ENCODE measurements around the gene ADSS1.

ADSS1 gene

DNA sequence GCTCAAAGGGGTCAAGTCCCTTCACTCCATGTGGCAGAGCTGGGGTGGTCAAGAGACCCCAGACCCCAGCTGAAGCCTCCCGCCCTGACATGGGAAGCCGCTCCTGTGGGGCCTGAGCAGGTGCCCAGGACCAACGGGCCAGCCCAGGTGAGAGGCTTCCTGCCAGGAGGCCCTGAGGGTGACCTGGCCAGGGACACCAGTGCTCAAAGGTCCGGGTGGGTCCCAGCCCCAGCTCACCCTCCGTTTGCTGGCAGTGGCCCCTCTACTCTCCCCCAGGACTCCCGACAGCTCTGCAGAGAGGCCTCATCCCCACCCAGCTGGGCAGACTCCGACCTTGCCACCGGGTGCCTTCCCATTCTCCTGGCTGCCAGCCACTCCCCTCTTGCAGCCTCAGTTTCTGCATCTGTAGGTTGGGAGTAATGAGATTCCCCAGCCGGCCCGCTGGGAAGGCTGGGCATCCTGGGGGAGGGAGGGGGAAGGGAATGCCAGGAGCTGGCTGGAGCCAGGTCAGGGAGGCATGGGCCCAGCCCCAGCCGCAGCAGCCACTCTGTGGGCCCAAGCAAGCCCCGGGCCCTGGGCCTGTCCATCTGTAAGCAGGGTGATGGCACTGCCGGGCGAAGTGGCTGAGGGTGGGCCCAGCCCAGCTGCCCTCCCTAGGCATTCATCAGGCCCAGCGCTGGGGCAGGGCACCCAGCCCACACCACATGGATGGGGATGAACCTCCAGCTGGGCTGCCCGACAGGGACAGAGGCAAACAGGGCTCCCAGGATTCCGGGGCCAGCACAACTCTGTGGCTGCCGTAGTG lies 44.9 kb upstream of the ADSS1 start:
- TF ChIP-seq, protein P1, sequence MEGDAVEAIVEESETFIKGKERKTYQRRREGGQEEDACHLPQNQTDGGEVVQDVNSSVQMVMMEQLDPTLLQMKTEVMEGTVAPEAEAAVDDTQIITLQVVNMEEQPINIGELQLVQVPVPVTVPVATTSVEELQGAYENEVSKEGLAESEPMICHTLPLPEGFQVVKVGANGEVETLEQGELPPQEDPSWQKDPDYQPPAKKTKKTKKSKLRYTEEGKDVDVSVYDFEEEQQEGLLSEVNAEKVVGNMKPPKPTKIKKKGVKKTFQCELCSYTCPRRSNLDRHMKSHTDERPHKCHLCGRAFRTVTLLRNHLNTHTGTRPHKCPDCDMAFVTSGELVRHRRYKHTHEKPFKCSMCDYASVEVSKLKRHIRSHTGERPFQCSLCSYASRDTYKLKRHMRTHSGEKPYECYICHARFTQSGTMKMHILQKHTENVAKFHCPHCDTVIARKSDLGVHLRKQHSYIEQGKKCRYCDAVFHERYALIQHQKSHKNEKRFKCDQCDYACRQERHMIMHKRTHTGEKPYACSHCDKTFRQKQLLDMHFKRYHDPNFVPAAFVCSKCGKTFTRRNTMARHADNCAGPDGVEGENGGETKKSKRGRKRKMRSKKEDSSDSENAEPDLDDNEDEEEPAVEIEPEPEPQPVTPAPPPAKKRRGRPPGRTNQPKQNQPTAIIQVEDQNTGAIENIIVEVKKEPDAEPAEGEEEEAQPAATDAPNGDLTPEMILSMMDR (IDR thresholded peaks at IDR 0.05; ENCODE audit: low read depth, low read length, poor library complexity, severe bottlenecking) = no peak
- TF ChIP-seq EZH2phosphoT487 (IDR thresholded peaks at IDR 0.05; ENCODE audit: borderline replicate concordance, low read length) = no peak
- Histone ChIP-seq H3K36me3 (ENCODE audit: control insufficient read depth, low read length) (no peaks in the 10 kb centered on the region), H3K9me3 (ENCODE audit: control insufficient read depth, insufficient read depth, low read length) (peaks cover 6% of the 10 kb centered on the region), H3K79me2 (ENCODE audit: control insufficient read depth, low read length) (no peaks in the 10 kb centered on the region), H3K9me2 (replicated peaks; ENCODE audit: control insufficient read depth, low read length) (no peaks in the 10 kb centered on the region), H3K4me3 (ENCODE audit: low read length) (no peak overlapping the region), H3K27ac (ENCODE audit: low read depth, low read length) (no peak overlapping the region), H4K20me1 (ENCODE audit: control insufficient read depth, insufficient read depth, low read depth, low read length) (no peaks in the 10 kb centered on the region), H3K27me3 (ENCODE audit: control insufficient read depth, low read length) (no peaks in the 10 kb centered on the region), H3F3A (ENCODE audit: control insufficient read depth, insufficient read depth) (no peaks in the 10 kb centered on the region), H3K4me1 (ENCODE audit: control insufficient read depth, low read length) (peaks cover 39% of the 10 kb centered on the region), H3K4me2 (ENCODE audit: low read length) (peak overlapping the region; percentile 81)

- Histone ChIP-seq H3K4me1 (ENCODE audit: control insufficient read depth, low read length) (peaks cover 46% of the 10 kb centered on the region), H3K4me2 (ENCODE audit: low read length) (no peak overlapping the region), H3K79me2 (ENCODE audit: control insufficient read depth, low read length) (no peaks in the 10 kb centered on the region), H3F3A (ENCODE audit: control insufficient read depth, insufficient read depth) (peaks cover 6% of the 10 kb centered on the region), H3K4me3 (ENCODE audit: low read length) (no peak overlapping the region), H3K9me2 (replicated peaks; ENCODE audit: control insufficient read depth, low read length) (no peaks in the 10 kb centered on the region), H3K9me3 (ENCODE audit: control insufficient read depth, insufficient read depth, low read length) (no peaks in the 10 kb centered on the region), H3K27ac (ENCODE audit: low read depth, low read length) (no peak overlapping the region), H3K27me3 (ENCODE audit: control insufficient read depth, low read length) (no peaks in the 10 kb centered on the region), H4K20me1 (ENCODE audit: control insufficient read depth, insufficient read depth, low read depth, low read length) (no peaks in the 10 kb centered on the region), H3K36me3 (ENCODE audit: control insufficient read depth, low read length) (no peaks in the 10 kb centered on the region)
- TF ChIP-seq EZH2phosphoT487 (IDR thresholded peaks at IDR 0.05; ENCODE audit: borderline replicate concordance, low read length) = no peak
- TF ChIP-seq, protein P1 (IDR thresholded peaks at IDR 0.05; ENCODE audit: low read depth, low read length, poor library complexity, severe bottlenecking) = no peak
These were observed 43.8 kb upstream of the ADSS1 start for GRCh38 chr14:104680056-104680805.

DNA sequence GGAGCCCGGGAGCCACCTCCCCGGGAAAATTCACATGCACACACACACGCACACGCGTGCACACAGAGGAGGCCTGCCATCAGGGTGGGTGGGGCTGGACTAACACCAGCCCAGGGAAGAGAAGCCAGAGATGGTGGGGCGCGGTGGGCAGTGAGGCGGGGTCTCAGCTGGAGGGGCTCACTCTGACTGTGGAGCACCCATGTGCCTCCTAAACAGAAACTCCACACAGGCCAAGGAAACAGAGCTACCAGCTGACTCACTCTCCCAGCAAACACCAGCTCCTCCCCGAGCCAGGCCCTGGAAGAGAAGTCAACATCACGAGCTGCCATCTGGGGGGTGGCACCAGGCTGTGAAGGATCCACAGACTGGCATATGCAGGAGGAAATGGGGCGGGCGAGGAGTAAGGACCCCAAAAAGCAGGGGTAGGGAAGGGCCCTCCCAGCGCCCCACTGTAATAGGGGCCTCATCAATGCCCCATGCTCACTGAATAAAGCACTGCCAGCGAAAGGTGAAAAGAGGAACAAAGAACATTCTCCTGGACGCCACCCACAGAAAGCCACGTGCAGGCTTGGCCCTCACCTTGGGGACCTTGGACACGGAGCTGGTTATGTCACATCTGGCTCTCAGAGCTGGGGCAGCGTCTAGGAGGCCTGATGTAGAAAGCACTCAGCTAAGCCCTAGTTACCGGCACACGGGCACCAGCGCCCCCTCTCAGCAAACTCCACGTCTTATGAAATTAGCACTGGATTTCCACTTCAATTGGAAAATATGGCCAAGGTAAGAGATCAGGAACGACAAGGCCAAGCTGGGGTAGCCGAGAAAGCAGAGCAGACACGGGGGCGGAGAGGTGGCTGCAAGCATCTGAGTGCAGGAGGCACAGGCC lies 43.0 kb upstream of the ADSS1 start:
- Histone ChIP-seq H3K9me2 (replicated peaks; ENCODE audit: control insufficient read depth, low read length) (no peaks in the 10 kb centered on the region), H4K20me1 (ENCODE audit: control insufficient read depth, insufficient read depth, low read depth, low read length) (no peaks in the 10 kb centered on the region), H3K4me3 (ENCODE audit: low read length) (no peak overlapping the region), H3K9me3 (ENCODE audit: control insufficient read depth, insufficient read depth, low read length) (no peaks in the 10 kb centered on the region), H3K27ac (ENCODE audit: low read depth, low read length) (no peak overlapping the region), H3K36me3 (ENCODE audit: control insufficient read depth, low read length) (no peaks in the 10 kb centered on the region), H3K79me2 (ENCODE audit: control insufficient read depth, low read length) (no peaks in the 10 kb centered on the region), H3K4me2 (ENCODE audit: low read length) (0 out of 2 replicates have a peak overlapping the region, but pooled peaks have one; percentile 1), H3F3A (ENCODE audit: control insufficient read depth, insufficient read depth) (peaks cover 6% of the 10 kb centered on the region), H3K4me1 (ENCODE audit: control insufficient read depth, low read length) (peaks cover 53% of the 10 kb centered on the region), H3K27me3 (ENCODE audit: control insufficient read depth, low read length) (no peaks in the 10 kb centered on the region)
- TF ChIP-seq EZH2phosphoT487 (IDR thresholded peaks at IDR 0.05; ENCODE audit: borderline replicate concordance, low read length) = no peak
- TF ChIP-seq, protein P1 (IDR thresholded peaks at IDR 0.05; ENCODE audit: low read depth, low read length, poor library complexity, severe bottlenecking) = peak; percentile 70
